Glutamatergic neuron (in vitro differentiated cells): ENCODE data around the gene IFT25. TPM values are rescaled to one million over a fixed set of nuclear protein-coding genes. Genes with fewer than 3 reads are reported as not detected.
"Not testable (repeated sequence)": the region's sequence is repeated elsewhere in the genome, so short reads cannot be mapped to it uniquely, and the experiment has no call there.

Experiments
- DNase-seq: peaks from one replicate; pipeline ENCODE4 v3.0.0; 2022
- H3K27ac Mint-ChIP-seq: one replicate; pipeline ENCODE4 v1.8.0; 2020; ENCODE audit warnings: mild to moderate bottlenecking, mixed read lengths, inconsistent platforms; ENCODE audit not compliant: unreplicated experiment
- H3K27me3 Mint-ChIP-seq: one replicate; pipeline ENCODE4 v1.8.0; 2020; ENCODE audit warnings: mild to moderate bottlenecking, moderate library complexity, mixed read lengths, inconsistent platforms; ENCODE audit not compliant: unreplicated experiment
- H3K36me3 Mint-ChIP-seq: one replicate; pipeline ENCODE4 v1.8.0; 2020; ENCODE audit warnings: mild to moderate bottlenecking, mixed read lengths, inconsistent platforms; ENCODE audit not compliant: unreplicated experiment
- H3K4me1 Mint-ChIP-seq: one replicate; pipeline ENCODE4 v1.8.0; 2020; ENCODE audit warnings: mild to moderate bottlenecking, low read depth, mixed read lengths, inconsistent platforms; ENCODE audit not compliant: unreplicated experiment
- H3K4me3 Mint-ChIP-seq: one replicate; pipeline ENCODE4 v1.8.0; 2020; ENCODE audit warnings: mild to moderate bottlenecking, mixed read lengths, inconsistent platforms; ENCODE audit not compliant: unreplicated experiment
- H3K9me3 Mint-ChIP-seq: one replicate; pipeline ENCODE4 v1.8.0; 2020; ENCODE audit warnings: mild to moderate bottlenecking, moderate library complexity, mixed read lengths, inconsistent platforms; ENCODE audit not compliant: unreplicated experiment
- CTCF ChIP-seq: fragments of 200-600 bp; sonication (generic); IDR thresholded peaks from one replicate; pipeline ENCODE4 v1.5.0; 2021; ENCODE audit not compliant: partially characterized antibody, unreplicated experiment
- total RNA-seq: library from RNA; stranded (reverse); fragmentation: NEBNext Ultra II Directional; extraction: Animal tissue kit (Norgen Biotek cat#: 25700); gene quantifications from one replicate; pipeline ENCODE4 v1.2.1, GENCODE V29; 2021; ENCODE audit not compliant: unreplicated experiment

Gene IFT25
- total RNA-seq, 1 donor from 2014 or later, result 11.3 TPM

DNA sequence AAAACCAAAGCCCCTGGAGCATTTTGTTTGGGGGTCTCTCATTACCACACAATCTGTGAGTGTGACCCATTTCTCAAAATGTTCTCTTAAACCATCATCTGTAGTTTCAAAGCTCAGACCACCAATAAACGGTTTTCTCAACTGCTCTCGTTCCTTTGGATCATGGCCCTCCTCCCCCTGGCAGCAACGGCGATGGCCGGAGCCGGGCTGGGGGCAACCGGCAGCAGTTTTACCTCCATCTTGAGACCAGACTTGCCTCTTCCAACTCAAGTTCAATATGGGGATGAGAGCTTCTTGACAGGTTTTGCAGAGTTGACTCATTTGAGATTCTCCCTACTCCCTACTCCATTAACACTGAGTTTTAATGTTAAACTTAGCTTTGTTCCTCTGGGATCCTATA is 30.4 kb upstream of the IFT25 start:
- H3K4me3 Mint-ChIP-seq, result no peak overlapping the region

GRCh38 chr1:53971718-53972117 is 26.2 kb upstream of the IFT25 start:
- peaks cover 12% of the 10 kb centered on the region for H3K36me3 Mint-ChIP-seq
- H3K4me1 Mint-ChIP-seq, result peaks cover 8% of the 10 kb centered on the region
- no peak overlapping the region for H3K27ac Mint-ChIP-seq
- no peak for TF ChIP-seq CTCF
- no peaks in the 10 kb centered on the region for H3K9me3 Mint-ChIP-seq
- no peak for DNase-seq
- H3K27me3 Mint-ChIP-seq, result peaks cover 4% of the 10 kb centered on the region
- H3K4me3 Mint-ChIP-seq, result no peak overlapping the region

More for the DNA sequence above, 30.4 kb upstream of the IFT25 start:
- DNase-seq, result no peak
- Mint-ChIP-seq H3K4me1 (peaks cover 16% of the 10 kb centered on the region), H3K27ac (no peak overlapping the region), H3K9me3 (peaks cover 3% of the 10 kb centered on the region), H3K27me3 (peaks cover 2% of the 10 kb centered on the region), H3K36me3 (peaks cover 9% of the 10 kb centered on the region)
- no peak for TF ChIP-seq CTCF

- not testable (repeated sequence) for H3K27me3 Mint-ChIP-seq, H3K4me1 Mint-ChIP-seq, DNase-seq, H3K9me3 Mint-ChIP-seq, H3K27ac Mint-ChIP-seq, H3K4me3 Mint-ChIP-seq
- peaks cover 12% of the 10 kb centered on the region for H3K36me3 Mint-ChIP-seq
Measured at GRCh38 chr1:53969323-53969722, 23.8 kb upstream of the IFT25 start.

- peaks cover 6% of the 10 kb centered on the region for H3K36me3 Mint-ChIP-seq
- no peak for TF ChIP-seq CTCF
- peaks cover 8% of the 10 kb centered on the region for H3K4me1 Mint-ChIP-seq
- no peak overlapping the region for H3K4me3 Mint-ChIP-seq
- no peaks in the 10 kb centered on the region for H3K9me3 Mint-ChIP-seq
- DNase-seq, result no peak
- H3K27me3 Mint-ChIP-seq, result peaks cover 4% of the 10 kb centered on the region
- H3K27ac Mint-ChIP-seq, result no peak overlapping the region
Measured at GRCh38 chr1:53968125-53968513, 22.6 kb upstream of the IFT25 start.

DNA sequence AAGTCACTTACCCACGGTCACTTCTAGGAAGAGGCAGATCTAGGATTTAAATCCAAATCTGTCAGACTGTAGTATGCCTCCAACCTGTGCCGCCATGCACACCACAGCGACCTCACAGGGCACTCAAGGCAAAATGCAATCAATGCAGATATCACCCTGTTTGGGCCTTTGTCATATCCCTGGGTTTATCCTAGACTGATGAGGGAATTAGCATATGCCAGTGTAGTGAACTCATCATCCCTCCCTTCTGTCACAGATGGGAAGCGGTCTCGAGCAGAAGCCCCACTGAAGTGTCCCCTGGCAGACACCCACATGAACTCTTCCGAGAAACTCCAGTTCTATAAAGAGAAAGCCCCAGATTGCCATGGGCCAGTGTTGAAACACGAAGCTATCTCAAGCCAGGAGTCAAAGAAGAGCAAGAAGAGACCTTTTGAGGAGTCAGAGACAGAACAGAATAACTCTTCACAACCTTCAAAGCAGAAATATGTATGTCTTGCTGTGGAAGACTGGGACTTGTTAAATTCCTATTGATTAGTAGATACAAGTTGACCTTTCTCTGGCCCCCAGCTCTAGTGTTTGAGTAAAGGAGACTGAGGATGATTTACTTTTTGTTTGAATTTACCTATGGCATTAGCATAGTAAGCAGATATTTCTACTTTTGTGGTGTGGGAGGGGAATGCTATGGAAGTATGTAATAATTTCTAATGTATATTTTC is 22.1 kb upstream of the IFT25 start:
- peaks cover 3% of the 10 kb centered on the region for H3K36me3 Mint-ChIP-seq
- H3K27me3 Mint-ChIP-seq, result peaks cover 4% of the 10 kb centered on the region
- DNase-seq, result no peak
- no peak for TF ChIP-seq CTCF
- peak overlapping the region; percentile 75 for H3K27ac Mint-ChIP-seq
- no peaks in the 10 kb centered on the region for H3K9me3 Mint-ChIP-seq
- H3K4me1 Mint-ChIP-seq, result peaks cover 8% of the 10 kb centered on the region
- no peak overlapping the region for H3K4me3 Mint-ChIP-seq
